GM21390 (cell line): ENCODE data around the gene PLXNB2.

Source experiments
- ATAC-seq: cut with Tn5 transposase; IDR thresholded peaks from one replicate; pipeline ENCODE4 v1.9.1; 2021; ENCODE audit not compliant: unreplicated experiment

Gene PLXNB2

DNA sequence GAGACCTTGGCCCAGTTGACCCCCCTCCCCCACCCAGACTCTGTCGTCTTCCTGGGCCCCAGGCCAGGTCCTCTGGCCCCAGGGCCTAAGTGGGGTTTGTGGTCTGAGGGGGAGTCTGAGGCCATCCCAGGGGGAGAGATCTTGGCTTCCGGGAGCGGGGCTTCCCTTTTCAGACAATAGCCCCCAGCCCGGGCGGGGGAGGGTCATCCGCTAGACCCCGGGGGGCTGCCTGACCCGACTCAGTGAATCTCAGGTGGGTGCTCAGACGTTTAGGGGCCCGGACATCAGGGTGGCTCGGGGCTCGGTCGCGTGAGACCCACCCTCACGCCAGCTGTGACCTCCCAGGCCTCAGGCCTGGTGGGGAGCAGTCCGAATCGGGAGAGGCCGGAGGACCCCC is 37.9 kb downstream of the PLXNB2 start:
- no peak for ATAC-seq

DNA sequence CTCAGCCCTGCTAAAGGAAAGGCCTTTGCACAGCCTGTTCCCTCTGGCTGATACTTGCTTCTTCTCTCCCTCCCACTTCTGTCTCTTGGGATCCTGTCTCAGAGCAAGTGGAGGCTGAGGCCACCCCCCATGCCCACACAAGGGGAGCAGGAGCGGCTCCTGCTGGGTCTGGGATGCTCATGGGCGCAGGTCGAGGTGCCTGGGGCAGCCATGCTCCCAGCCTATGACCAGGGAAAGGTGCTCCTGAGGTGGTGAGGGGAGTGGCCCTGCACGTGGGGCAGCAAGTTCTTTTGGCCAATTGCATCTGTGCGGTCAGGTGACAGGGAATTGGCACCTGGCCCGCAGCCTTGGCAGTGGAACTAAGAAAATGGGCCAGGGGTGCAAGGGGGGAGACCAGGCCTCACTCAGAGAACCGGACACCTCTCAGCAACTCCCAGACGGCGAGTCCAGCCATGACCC is 38.8 kb downstream of the PLXNB2 start:
- ATAC-seq, result no peak

DNA sequence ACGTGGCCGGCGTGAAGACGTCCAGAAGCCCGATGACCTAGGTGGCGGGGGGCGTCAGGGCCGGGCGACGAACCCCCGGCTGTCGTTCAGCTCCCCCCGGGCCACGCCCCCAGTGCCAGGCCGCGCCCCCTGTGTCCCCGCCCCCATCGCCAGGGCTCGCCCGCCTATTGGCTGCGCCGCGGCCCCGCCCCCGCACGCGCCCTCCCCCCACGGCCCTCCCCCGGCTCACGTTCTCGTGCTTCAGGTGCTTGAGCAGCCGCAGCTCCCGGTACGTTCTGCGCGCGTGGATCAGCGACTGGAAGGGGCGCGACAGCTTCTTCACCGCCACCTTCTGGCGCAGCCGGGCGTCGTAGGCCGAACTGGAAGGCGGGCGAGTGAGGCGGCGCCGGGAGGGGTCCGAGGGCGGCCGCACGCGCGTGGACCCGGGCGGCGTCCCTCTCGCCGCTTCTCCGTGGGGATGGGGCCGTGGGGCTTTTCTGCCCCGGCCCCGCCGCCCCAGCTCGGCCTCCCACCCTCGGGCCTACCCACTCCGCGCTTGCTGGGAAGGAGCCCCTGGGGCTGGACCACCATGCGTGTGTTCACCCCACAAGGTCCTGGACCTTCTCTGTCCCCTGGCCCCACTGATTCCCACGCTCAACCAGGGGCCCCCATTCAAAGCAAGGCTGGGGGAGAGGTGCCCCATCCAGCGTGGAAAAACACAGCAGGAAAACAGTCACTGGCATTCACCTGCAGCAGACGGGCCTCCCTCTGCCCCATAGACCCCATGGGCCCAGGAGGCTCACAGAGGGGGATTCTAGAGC is 39.7 kb downstream of the PLXNB2 start:
- no peak for ATAC-seq

DNA sequence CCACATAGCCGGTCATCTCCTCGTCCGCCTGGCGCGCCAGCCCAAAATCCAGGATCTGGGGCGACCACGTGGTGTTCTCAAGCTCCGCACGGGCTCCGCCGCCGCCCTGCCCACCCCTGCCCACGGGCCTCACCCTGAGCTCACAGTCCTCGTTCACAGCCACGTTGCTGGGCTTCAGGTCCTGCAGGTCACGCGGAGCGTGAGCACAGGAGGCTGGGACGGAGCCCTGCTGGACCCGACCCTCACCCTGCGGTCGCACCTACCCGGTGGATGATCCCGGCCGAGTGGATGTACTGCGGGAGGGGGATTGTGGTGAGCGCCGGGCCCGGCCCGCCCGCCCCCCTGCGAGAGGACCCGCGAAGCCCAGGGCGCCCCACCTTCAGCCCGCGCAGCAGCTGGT is 40.5 kb downstream of the PLXNB2 start:
- ATAC-seq, result no peak

DNA sequence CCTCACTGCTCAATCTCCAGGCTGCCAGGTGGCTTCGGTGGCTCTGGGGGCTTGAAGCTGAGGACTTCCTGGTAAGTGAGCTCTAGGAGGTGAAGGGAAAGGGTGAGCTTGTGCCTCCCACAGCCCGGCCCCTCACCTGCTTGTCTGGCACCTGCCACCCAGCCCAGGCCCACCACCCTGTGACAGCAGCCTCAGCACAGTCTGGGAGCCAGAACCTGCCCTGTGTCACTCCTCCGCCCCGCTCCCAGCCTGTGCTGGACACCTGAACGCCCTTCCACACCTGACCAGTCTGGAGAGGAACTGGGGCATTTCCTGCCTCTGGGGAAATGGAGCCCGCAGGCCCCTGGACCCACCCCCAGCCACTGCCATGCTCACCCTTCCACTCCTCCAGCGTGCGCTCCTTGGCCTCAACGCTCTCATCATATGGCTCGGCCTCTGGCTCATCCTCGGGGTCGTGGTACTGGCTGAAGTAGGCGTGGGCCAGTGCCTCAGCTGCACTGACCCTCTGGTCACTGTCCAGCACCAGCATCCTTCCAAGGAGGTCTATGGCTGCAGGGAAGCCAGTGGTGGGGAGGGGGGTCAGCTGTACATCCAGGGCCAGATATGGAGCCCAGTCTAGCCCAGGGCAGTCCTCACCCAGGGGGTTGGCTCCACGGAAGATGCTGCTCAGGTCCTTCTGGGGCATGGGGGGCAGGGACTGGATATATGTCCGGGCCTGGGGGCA is 42.3 kb downstream of the PLXNB2 start:
- ATAC-seq, result no peak

DNA sequence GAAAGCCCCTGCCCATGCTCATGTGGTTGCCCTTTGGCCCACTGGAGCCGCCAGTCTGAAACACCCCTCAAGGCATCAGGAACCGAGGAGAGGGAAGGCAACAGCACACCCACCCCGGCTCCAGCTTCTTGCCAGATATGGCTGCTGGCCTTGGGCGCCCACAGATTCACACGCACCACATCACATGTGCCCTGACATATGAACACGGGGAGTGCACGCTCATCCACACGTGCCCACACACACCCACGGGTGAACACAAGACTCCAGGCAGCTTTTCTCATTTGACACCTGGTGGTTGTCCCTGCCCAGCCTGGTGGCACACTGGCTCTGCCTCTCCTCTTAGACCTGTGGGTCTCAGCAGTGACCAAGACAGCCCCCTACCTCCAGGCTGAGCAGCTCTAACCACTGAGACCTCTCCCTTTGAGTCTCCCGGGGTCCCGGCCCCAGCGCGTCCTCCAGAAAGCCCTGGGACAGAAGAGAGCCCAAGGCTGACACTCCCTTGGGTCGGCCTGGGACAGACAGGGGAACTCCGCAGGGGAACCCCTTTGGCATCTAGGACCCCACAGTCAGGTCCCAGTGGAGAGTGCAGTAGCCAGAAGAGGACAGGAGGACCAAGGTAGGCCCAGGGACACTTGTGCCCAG is 43.2 kb downstream of the PLXNB2 start:
- no peak for ATAC-seq

DNA sequence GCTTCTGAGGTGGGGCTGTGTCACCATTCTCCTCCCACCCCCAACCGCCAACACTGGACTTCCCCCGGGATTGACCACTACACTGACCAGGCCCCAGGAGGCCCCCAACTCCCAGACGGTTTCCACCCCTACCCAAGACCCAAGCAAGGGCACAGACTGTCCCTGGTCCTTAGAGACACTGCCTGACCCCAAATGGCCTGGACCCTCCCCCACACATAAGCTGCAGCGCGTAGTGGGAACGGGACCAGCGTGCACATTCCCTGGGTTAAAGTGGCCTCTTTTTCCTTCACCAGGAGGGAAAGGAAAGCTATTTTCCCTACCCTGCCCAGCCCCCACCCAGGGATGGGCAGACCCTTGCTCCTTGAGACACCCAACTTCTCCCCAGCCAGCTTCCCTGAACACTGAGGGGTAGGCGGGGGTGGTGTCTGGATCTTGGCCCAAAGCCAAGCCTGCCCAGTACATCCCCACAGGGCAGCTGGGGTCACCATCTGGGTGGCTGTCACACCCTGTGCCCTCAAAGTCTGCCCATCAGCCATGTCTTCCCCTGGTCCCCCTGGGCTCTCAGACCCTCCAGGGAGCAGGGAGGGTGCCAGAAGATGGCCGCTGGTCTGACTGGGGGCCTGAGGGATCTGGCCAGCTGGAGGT is 44.4 kb downstream of the PLXNB2 start:
- ATAC-seq, result no peak

DNA sequence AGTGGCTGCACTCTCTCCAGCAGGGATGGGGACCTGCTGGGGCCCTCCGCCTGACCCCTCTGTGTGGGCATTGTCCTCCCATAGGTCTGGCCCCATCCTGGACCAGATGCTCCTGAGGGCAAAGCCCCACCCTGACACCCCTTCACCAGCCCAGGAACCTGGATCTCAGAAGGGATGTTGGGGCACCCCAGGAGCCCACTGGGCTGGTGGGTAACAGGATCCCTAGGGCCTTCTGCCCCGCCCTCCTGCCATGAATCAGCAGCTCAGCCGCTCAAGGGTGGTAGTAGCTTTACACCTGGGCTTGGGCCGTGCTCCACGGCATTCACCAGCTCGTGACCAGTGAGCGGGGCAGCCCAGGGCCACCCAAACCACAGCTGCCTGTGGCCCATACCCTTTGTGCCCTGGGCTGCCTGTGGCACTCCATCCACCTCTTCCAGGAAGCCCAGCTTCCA is 45.0 kb downstream of the PLXNB2 start:
- no peak for ATAC-seq

DNA sequence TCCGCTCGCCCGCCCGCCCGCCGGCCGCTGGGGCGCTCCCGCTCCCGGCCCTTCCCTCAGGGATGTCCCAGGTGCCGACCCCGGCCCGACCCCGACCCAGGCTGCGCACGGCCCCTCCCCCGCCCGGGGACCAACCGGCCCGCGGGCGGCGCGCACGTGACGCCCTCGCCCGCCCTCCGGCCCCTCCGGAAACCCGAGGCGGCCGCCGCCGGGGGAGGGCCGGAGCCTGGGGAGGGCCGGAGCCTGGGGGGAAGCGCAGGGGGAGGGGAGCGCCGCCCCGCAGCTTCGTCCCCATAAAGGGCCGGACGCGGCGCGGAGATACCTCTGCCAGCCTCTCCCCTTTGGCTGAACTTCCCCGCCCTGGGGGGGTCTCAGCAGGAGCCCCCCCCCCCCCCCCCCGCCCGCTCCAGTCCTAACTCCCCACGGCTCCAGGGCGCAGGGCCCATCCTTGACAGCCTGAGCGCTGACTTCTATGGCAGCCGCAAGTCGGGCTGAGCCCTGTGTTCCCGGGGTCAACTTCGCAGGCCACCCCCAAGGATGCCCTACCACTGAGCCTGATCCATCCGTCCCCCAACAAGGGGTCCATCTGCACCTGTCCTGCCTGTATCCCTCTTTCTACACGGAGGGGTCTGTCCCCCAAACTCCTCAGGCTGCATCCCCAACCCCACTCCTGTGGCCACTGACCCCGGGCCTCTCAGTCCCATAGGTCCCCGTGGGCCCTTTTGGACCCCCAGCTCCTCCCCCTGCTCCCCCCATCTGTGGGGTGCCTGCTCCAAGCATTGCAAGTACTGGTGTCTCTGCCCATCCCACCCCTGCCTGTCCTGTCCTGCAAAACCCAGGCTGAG is 45.6 kb downstream of the PLXNB2 start, which contains the start of gene MAPK12:
MAPK12 (minus strand) TSS at position 69 of the 845 bp plus-strand sequence. CDS start 174 bp downstream, outside the sequence.
- ATAC-seq, result no peak

DNA sequence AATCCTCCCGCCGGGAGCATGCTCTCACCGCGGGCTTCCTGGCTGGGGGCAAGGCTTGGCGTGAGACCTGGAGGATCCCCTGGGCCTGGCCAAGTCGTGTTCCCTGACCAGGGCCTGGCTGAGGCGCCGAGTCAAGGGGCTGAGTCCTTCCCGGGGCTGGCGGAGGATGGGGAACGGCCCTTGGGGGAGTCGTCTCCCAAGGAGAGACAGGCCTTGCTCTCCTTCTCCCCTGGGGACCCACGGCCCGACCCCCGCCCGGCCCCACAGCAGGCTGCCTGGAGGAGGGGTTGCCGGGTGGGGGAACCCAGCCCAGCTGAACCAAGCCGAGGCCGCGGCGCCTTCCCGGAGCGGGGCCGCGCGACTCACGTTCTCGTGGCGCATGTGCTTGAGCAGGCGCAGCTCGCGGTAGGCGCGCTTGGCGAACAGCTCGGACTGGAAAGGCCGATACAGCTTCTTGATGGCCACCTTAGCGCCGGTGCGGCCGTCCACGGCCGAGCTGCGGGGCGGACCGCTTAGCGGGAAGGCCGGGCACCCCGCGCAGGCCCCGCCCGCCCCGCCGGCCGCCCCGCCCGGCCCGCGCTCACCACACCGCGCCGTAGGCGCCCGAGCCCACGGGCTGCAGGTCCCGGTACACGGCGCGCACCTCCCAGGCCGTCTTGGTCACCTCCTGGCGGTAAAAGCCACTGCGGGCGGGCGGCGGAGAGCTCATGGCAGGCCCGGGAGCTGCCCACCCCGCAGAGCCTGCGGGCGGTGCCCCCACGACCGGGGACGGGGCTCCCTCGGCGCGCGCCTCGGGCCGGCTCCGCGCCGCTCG is 46.4 kb downstream of the PLXNB2 start:
- ATAC-seq, result no peak

DNA sequence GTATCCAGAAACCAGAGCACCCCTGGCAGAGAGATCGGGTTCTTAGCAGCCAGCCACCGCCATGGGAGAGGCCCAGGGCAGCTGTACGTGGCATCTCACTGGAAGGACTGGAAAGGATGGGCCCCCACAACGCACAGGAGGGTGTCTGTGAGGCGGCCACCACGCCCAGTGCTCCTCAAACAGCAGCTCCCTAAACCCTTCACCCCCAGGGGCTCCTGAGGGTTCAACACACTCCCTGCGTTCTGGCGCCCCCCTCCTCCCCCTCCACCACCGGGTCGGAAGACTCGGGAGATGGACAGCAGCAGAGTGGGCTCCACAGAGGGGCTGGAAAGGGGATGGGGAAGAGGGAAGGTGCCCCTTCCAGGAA is 47.0 kb downstream of the PLXNB2 start:
- no peak for ATAC-seq

DNA sequence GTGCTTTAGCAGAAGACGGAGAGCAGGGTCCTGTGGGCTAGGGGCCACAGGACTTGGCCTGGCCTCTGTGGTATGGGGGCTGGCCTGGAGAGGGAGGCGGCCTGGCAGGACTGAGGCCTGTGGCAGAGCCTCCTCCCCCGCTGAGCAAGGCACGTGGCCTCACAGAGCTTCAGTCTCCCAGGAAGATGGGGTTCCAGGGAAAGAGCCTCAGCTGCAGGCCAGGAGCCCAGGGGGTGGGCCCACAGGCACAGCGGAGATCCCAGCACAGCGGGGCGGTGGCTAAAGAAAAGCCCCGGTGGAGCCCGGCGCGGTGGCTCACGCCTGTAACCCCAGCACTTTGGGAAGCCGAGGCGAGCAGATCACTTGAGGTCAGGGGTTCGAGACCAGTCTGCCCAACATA is 48.1 kb downstream of the PLXNB2 start:
- no peak for ATAC-seq

DNA sequence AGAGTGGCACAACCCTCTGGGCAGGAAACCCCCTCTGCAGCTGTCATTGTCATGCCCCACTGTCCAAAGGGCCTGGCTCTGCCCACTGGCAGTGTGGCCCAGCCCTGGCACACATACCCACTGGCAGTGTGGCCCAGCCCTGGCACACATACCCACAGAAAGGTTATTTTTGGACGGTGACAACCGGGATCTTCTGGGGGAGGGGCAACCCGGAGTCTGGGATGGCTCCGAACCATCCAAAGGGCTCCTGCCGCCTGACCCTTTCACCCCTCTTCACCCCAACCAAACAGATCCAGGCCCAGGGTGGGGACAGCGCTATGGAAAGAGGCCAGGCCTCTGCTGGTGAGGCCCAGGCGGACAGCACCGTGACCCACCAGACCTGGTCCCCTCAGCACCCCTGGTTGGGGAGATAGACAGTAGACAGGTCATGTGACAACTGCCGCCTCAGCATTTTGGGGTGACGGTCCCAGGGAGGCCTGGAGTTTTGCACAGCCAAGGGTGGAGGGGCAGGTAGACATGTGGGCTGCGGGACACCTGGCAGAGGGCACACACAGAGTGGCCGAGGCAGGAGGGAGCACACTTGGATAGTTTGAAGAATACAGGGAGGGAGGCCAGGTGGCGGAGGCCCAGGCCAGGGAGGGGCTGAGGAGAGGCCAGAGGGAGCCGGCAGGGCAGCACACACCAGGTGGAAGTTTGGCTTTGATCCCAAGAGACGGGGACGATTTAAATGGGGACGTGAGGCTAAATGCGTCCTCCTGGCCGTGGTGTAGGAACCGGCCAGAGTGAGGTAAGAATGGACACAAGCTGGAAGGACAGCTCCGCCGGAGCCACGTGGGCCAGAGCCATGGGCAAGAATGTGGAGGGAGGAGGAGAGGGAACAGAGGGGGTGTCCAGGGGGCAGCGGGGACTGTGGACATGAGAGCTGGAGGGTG is 48.8 kb downstream of the PLXNB2 start:
- ATAC-seq, result no peak

DNA sequence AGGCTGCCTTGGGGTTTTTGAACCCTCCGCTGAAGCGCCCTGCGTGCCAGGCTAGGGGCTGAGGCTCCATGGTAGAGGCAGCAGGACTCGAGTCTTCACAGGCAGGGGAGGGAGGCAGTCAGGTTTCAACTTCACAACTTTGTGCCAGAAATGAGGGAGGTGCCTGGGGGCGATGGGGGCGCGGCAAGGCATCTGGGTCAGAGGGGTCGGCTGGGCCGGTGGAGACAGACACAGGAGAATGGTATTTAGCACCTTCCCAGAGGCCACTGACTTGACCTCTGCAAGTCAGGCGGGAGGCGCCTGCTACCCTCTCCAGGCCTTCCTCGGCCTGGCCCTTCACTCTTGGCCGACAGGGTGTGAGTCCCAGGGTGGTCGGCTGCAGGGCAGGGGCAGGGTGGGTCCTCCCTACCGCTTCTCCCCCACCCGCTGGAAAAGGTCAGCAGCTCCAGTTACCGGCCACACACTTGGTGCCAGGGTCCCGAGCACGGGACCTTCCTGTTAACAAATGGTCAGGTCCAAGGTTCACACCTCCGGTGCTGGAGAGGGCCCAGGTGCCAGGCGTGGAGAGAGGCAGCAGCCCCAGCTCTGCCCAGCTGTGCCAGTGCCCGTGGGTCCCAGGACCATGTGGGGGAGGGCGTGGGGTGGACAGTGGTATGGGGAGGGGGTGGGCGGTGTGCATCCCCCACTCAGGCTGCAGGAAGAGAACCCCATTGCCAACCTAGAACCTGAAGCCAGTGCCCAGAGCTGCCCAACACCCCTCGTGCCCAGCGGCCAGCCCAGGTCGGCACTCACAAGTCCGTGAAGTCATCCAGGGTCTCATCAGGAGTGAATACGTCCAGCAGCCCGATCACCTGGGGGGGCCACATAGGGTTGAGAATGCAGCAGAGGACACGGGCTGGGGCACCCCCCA is 49.7 kb downstream of the PLXNB2 start:
- ATAC-seq, result no peak

DNA sequence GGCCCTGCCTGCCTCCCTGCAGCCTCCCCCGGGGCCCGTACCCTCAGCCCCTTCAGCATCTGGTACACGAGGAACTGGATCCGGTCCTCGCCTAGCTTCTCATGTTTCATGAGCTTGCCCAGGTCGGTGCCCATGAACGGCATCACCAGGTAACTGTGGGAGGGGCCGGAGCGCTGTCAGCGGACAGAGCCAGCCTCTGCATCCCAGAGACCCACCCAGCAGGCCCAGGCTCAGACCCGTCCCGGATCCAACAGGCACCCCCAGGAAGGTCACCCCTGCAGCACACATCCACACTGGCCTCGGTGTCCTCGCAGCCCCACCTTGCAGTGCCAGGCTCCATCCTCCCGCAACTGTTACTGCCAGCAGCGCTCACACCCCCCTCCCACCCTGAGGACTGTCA is 50.4 kb downstream of the PLXNB2 start:
- ATAC-seq, result no peak

DNA sequence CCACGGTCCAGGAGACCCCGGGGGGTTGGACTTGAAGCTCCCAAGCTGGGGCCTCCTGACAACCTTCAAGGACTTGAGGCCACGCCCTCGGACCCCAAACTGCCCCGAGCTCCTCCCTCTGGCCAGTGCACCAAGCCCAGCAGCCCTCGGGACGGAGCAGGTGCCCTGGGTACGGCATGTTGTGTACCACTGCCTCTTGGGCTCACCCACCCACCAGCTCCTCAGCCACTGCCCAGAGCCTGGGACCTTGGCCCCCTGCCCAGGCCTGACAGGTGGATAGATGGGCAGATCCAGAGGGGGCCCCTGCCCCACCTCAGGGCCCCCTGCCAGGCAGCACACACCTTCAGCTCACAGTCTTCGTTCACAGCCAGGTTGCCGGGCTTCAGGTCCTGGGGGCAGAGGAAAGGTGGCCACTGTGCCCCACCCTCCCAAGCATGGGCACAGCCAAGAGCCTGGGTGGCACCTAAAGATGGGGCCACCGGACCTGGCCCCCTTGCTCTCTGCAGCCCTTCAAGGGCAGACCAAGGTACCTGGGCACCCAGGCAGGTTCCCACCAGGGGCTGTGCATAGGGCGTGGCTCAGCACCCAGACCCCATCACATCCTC is 51.1 kb downstream of the PLXNB2 start:
- ATAC-seq, result no peak

DNA sequence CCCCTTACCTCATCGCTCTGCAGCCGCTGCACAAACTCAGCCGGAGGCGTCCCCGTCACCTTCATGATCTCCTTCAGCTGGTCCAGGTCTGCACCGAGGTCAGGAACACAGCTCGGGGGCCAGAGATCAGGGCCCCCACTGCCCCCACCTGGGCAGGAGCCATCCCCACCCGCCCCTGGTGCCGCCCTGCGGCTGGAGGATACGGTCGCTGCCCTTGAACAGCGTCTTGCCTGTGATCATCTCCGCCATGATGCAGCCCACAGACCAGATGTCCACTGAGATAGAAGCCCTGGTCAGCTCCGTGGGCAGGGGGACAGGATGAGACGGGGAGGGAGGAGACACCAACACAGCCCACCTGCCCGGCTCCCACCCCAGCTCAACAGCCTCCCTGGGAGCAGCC is 51.8 kb downstream of the PLXNB2 start:
- ATAC-seq, result no peak
